ENCODE measurements around the gene NSMCE4A. TPM values are rescaled to one million over a fixed set of nuclear protein-coding genes. Genes with fewer than 3 reads are reported as not detected.
A peak's percentile ranks its signal among the peaks of the same experiment; 100 is the strongest.
"Not testable (repeated sequence)": the region's sequence is repeated elsewhere in the genome, so short reads cannot be mapped to it uniquely, and the experiment has no call there.

NSMCE4A gene
- total RNA-seq, 3 donors from 2014 or later = 81.0 to 85.2 (median 82.3) TPM

DNA sequence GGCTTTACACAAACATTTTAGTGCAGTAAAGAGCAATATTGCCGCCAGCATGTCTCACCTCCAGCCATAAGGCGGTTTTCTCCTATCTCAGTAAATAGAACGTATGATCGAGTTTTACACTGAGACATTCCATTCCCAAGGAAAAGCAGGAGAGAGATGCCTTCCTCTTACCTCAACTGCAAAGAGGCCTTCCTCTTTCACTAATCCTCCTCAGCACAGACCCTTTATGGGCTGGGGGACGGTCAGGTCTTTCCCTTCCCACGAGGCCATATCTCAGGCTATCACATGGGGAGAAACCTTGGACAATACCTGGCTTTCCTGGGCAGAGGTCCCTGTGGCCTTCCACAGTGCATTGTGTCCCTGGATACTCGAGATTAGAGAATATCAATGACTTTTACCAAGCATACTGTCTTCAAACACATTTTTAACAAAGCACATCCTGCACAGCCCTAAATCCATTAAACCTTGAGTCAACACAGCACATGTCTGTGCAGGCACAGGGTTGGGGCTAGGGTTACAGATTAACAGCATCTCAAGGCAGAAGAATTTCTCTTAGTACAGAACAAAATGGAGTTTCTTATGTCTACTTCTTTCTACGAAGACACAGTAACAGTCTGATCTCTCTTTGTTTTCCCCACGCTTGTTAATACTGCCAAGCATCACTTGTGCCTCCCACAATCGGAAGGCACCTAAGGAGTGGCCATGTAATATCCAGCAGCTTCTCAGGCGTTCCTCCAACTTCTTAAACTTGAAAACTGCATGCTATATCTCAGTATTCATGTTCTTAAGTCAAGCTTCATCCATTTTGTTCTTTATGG is 44.5 kb downstream of the NSMCE4A start:
- peaks cover 25% of the 10 kb centered on the region for H3K4me1 Mint-ChIP-seq (ENCODE audit: low read depth)
- H3K36me3 Mint-ChIP-seq (ENCODE audit: insufficient read depth); DNase-seq; H3K9me3 Mint-ChIP-seq; H3K27me3 Mint-ChIP-seq (ENCODE audit: low read depth); ATAC-seq: not testable (repeated sequence)
- peak overlapping the region; percentile 93 for H3K4me3 Mint-ChIP-seq

DNA sequence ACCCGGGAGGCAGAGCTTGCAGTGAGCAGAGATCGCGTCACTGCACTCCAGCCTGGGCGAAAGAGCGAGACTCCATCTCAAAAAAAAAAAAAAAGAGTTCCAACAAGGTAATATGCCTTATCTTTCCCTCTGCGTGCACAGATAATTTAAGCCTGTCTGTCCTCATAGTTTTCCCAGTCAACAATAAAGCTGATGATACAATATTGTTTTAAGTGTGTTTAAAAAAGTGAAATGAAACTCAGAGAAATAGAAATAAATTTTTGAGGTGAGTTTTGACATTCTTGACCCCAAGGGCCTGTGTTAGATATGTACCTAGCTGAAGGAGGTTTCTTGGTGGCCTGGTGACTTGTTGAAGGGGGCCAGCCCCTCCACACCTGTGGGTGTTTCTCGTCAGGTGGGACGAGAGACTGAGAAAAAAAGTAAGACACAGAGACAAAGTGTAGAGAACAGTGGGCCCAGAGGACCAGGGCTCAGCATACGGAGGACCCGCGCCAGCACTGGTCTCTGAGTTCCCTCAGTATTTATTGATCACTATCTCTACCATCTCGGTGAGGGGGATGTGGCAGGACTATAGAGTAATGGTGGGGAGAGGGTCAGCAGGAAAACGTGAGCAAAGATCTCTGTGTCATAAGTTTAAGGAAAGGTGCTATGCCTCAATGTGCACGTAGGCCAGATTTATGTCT is 45.3 kb downstream of the NSMCE4A start:
- not testable (repeated sequence) for DNase-seq; H3K36me3 Mint-ChIP-seq (ENCODE audit: insufficient read depth); ATAC-seq; H3K27me3 Mint-ChIP-seq (ENCODE audit: low read depth); H3K9me3 Mint-ChIP-seq
- Mint-ChIP-seq H3K4me1 (ENCODE audit: low read depth) (peaks cover 28% of the 10 kb centered on the region), H3K4me3 (peak overlapping the region; percentile 93)

DNA sequence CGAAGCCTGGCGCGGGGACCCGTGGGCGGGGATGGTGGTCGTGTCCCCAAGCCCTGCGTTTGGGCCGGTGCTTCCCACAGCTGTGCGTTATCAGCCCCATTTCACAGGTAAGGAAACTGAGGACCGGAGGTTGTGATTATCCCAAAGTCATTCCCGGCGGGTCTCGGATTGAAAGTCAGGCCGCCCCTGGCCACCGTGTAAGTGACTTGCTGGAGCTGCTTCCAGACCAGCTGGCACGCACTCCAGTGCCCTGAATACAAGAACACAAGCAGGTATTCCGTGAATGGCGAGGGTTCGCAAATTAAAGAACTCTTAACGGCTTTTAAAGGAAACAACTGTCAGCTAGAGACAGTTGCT is 46.5 kb downstream of the NSMCE4A start:
- no peaks in the 10 kb centered on the region for H3K9me3 Mint-ChIP-seq
- peaks cover 28% of the 10 kb centered on the region for H3K4me1 Mint-ChIP-seq (ENCODE audit: low read depth)
- no peak for DNase-seq
- no peaks in the 10 kb centered on the region for H3K27me3 Mint-ChIP-seq (ENCODE audit: low read depth)
- peak overlapping the region; percentile 93 for H3K4me3 Mint-ChIP-seq
- no peak for ATAC-seq
- H3K36me3 Mint-ChIP-seq (ENCODE audit: insufficient read depth) = peaks cover 2% of the 10 kb centered on the region

DNA sequence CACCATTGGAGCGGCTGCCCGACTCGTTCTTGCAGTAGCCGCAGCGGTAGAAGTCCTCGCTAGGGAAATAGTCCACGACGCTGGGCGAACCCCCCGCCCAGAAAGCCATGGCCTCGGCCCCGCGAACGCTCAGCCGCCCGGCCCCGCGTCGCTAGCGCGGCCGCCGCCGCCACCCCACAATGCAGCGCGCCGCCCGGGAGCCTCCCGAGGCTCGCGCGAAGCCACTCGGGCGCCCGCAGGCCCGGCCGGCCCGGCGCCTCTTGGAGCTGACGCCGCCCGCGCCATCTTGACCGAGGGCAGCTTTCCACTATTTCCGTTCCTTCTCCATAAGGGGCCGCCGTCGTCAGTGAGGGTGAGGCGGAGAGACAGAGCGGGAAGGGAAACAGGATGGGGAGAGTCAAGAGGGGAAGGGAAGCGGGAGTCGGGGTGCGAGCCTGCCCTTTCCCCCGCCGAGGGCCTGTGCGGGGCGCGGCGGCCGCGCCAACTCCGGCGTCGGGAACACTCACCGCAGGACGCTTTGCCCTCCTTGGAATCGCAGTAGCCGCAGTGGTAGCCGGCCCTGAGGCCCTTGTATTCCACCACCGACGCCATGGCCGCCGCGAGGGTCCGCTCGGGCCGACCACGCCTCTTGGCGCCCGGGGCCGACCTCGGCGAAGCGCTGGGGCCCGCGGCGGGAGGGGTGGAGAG is 47.0 kb downstream of the NSMCE4A start, which contains the start of gene ATE1:
TSS of gene ATE1 (minus strand) at position 191 of the 687 bp plus-strand sequence. CDS start at position 109, 82 bp downstream.
- Mint-ChIP-seq H3K9me3 (no peaks in the 10 kb centered on the region), H3K27me3 (ENCODE audit: low read depth) (no peaks in the 10 kb centered on the region), H3K4me1 (ENCODE audit: low read depth) (peaks cover 28% of the 10 kb centered on the region), H3K4me3 (peak within 1 kb of the TSS; percentile 93), H3K36me3 (ENCODE audit: insufficient read depth) (peaks cover 3% of the 10 kb centered on the region)
- ATAC-seq = peak; percentile 98
- peak; percentile 73 for DNase-seq

DNA sequence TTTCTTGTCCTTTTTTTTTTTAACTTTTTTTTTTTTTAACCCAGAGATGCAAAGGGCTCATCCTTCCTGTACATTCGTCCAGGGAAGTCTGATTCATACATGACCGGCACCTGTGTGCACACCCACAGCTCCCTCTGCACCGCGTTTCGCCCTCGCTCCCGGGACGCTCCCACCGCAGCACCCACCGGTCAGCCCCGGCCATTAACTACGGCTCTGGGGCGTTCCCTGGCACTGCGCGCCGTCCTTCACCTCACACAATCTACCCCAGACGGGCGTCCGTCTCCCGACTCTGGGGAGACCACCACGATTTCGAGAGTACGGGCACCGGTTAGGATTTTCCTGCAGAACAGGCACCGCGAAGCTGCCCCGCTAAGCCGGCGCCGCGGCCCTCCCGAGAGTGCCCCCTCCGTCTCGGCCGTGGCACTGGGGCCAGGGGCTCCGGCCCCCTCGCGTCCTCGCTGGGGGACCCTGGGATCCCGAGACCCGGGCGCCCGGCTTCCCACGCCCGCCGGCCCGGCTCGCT is 47.6 kb downstream of the NSMCE4A start:
- Mint-ChIP-seq H3K9me3 (no peaks in the 10 kb centered on the region), H3K4me1 (ENCODE audit: low read depth) (peaks cover 28% of the 10 kb centered on the region), H3K36me3 (ENCODE audit: insufficient read depth) (peaks cover 9% of the 10 kb centered on the region), H3K4me3 (peak overlapping the region; percentile 93), H3K27me3 (ENCODE audit: low read depth) (no peaks in the 10 kb centered on the region)
- ATAC-seq (peak; percentile 41 to 47), DNase-seq (peak; percentile 9)

DNA sequence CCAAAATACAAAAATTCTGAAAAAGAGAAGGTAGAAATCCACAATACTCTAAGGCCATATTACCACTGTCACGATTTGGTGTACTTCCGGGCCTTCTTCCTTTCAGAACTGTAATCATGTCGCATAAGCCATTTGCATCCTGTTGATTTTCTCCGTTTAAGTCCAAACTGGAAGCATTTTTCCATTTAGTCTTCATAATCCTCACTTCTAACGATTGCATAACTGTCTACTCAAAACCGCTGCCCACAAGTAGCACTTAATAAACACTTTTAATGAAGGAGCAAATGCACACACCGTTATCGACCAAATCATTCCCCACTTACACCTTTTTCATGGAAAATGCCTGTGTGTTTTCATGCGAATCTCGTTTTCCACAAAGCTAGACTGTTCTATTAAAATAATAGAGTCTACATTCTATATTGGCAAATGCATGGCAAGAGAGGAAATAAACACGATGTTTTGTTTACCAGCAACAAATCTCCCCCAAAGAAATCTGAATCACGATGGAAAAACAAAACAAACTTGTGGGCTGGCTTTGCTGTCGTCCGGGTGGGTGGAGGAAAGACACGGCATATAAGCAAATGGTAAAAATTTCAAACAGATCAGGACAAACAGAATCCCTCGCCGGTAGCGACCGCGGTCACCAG is 48.2 kb downstream of the NSMCE4A start:
- H3K27me3 Mint-ChIP-seq (ENCODE audit: low read depth) = no peaks in the 10 kb centered on the region
- DNase-seq = no peak
- peaks cover 9% of the 10 kb centered on the region for H3K36me3 Mint-ChIP-seq (ENCODE audit: insufficient read depth)
- no peak for ATAC-seq
- no peaks in the 10 kb centered on the region for H3K9me3 Mint-ChIP-seq
- peak overlapping the region; percentile 93 for H3K4me3 Mint-ChIP-seq
- H3K4me1 Mint-ChIP-seq (ENCODE audit: low read depth) = peaks cover 28% of the 10 kb centered on the region

DNA sequence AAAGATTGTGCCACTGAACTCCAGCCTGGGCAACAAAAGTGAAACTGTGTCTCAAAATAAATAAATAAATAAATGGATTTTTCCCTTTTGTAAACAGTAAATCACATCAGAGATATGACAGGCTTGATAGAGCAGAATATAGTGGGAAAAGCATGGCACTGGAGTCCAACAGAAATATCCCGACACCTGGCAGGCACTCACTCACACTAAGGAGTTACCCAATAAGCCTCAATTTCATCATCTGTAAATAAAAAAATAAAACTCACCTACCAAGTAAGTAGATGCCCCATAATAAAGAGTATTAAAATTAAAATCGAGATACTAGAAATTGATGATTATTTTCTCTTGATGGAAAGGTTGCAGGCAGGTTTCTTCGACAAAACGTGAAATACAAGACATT is 48.9 kb downstream of the NSMCE4A start:
- DNase-seq (no peak), ATAC-seq (no peak)
- Mint-ChIP-seq H3K36me3 (ENCODE audit: insufficient read depth) (peaks cover 12% of the 10 kb centered on the region), H3K4me1 (ENCODE audit: low read depth) (peaks cover 28% of the 10 kb centered on the region), H3K27me3 (ENCODE audit: low read depth) (no peaks in the 10 kb centered on the region), H3K4me3 (peak overlapping the region; percentile 26), H3K9me3 (no peaks in the 10 kb centered on the region)

DNA sequence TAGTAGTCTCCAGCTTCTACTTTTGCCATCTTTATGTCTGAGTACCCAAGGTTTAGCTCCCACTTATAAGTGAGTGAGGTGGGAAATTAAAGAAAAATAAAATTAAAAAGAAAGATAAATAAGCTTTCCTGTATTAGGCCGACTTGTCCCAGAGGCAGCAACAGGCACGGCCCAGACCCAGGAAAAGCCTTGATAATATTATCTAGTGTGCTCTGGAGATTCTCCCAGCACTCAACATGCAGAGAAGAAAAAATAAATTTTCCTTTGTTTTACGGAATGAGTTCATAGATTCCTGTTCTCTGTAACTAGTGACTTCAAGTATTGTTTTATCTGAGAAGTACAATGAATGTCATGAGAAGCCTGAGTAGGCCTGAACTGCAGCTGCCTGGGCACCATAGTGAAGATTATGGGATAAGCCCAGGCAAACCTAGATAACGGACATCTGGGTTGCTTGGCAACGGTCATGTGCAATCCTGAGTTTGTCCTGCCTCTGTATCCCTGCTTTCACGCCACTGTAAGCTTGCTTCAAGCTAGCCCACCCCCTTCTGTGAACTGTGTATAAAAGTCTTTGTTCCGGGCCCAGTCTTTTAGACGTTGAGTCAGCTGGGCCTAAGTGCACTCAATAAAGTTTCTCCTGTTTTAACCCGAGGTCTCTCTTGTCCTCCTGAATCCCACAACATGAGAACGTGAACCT is 53.6 kb downstream of the NSMCE4A start:
- Mint-ChIP-seq H3K4me1 (ENCODE audit: low read depth) (peaks cover 5% of the 10 kb centered on the region), H3K27me3 (ENCODE audit: low read depth) (no peaks in the 10 kb centered on the region), H3K9me3 (no peaks in the 10 kb centered on the region), H3K4me3 (no peak overlapping the region), H3K36me3 (ENCODE audit: insufficient read depth) (peaks cover 20% of the 10 kb centered on the region)
- ATAC-seq (no peak), DNase-seq (no peak)

DNA sequence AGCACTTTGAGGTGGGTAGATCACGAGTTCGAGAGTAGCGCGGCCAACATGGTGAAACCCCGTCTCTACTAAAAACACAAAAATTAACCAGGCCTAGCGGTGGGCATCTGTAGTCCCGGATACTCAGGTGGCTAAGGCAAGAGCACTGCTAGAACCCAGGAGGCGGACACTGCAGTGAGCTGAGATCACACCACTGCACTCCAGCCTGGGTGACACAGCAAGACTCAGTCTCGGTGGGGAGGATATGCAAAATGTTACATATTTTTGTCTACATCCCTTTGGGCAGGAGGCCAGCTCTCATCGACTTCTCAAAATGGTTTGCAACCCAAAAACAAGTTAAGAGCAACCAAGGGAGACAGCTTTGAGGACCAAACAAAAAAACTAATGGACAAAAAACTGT is 55.4 kb downstream of the NSMCE4A start:
- H3K27me3 Mint-ChIP-seq (ENCODE audit: low read depth) = no peaks in the 10 kb centered on the region
- DNase-seq (no peak), ATAC-seq (no peak)

DNA sequence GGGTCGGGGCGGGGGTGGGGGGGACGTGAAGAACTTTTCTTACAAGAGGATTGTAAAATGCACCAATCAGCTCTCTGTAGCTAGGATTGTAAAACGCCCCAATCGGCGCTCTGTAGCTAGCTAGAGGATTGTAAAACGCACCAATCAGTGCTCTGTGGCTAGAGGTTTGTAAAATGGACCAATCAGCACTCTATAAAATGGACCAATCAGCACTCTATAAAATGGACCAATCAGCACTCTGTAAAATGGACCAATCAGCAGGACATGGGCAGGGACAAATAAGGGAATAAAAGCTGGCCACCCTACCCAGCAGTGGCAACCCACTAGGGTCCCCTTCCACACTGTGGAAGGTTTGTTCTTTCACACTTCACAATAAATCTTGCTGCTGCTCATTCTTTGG is 56.2 kb downstream of the NSMCE4A start:
- H3K9me3 Mint-ChIP-seq; ATAC-seq; H3K4me1 Mint-ChIP-seq (ENCODE audit: low read depth); H3K27me3 Mint-ChIP-seq (ENCODE audit: low read depth); DNase-seq; H3K4me3 Mint-ChIP-seq: not testable (repeated sequence)
- H3K36me3 Mint-ChIP-seq (ENCODE audit: insufficient read depth) = peaks cover 26% of the 10 kb centered on the region

More for the DNA sequence above, 55.4 kb downstream of the NSMCE4A start:
- Mint-ChIP-seq H3K9me3 (no peaks in the 10 kb centered on the region), H3K4me1 (ENCODE audit: low read depth) (no peaks in the 10 kb centered on the region), H3K4me3 (no peak overlapping the region), H3K36me3 (ENCODE audit: insufficient read depth) (peaks cover 25% of the 10 kb centered on the region)

DNA sequence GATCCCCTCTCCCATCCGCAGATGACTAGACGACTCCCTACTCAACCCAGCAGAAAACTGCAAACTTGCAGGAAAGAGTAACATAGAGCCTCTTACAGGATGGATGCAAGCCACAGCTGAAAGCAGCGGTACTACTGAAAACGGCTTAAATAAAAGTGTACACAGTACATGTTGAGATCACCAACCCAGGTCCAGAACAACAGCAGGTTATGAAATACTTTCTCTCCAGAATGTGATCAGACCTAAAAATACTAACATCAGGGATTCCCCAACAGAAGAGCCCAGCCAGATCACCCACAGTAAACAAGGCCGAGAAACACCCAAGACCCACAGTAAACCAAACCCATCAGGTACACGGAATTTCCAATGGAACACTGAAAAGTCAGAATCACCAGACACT is 60.4 kb downstream of the NSMCE4A start:
- Mint-ChIP-seq H3K9me3 (no peaks in the 10 kb centered on the region), H3K4me1 (ENCODE audit: low read depth) (peaks cover 4% of the 10 kb centered on the region), H3K36me3 (ENCODE audit: insufficient read depth) (peaks cover 23% of the 10 kb centered on the region), H3K4me3 (no peak overlapping the region), H3K27me3 (ENCODE audit: low read depth) (no peaks in the 10 kb centered on the region)
- ATAC-seq (no peak), DNase-seq (no peak)

DNA sequence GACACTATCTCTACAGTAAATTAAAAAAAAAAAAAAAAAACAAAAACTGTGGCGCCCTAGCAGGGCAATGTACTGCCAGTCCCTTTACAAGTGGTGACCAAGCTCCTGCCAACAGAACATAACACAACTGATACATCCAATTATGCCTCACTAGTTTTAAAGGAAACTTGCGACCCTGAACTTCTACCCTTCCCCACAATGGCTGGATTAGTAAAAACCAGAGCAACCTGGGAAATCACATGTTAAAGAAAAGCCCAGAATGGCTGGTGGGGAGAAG is 63.7 kb downstream of the NSMCE4A start:
- H3K36me3 Mint-ChIP-seq (ENCODE audit: insufficient read depth) = peaks cover 32% of the 10 kb centered on the region
- peaks cover 4% of the 10 kb centered on the region for H3K4me1 Mint-ChIP-seq (ENCODE audit: low read depth)
- DNase-seq (no peak), ATAC-seq (no peak)
- no peaks in the 10 kb centered on the region for H3K27me3 Mint-ChIP-seq (ENCODE audit: low read depth)
- no peaks in the 10 kb centered on the region for H3K9me3 Mint-ChIP-seq
- no peak overlapping the region for H3K4me3 Mint-ChIP-seq

DNA sequence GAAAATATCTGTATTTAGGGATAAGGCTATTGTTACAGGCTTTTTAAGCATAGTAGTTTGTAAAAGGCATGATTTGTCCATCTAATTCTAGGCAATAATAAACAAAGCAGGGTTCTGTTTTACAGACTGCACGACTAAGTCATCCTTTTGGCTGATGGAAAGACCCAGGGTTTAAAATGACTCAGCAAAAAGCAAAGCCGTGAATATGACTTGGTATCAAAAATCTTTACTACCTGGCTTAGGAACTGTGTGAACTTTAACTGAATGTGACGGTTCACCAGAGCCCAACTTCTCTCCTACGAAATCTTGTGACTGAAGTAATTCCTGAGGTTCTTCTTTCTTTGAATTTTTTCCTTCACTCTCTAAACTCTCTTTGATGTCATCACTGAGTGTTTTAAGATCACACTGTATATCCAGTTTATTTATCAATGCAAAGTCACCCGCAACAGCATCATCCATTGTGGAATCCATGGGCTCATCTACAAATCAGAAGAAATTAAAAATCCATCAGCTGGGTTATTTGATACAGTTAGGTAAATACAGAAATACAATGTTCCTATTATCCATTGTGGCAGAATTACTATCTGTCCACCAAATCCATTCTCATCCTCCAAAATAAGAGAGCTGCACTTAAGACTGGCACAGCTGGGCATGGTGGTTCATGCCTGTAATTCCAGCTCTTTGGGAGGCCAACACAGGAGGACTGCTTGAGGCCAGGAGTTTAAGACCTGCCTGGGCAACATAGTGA is 64.2 kb downstream of the NSMCE4A start:
- Mint-ChIP-seq H3K36me3 (ENCODE audit: insufficient read depth) (peaks cover 30% of the 10 kb centered on the region), H3K4me3 (no peak overlapping the region), H3K4me1 (ENCODE audit: low read depth) (peaks cover 4% of the 10 kb centered on the region), H3K9me3 (no peaks in the 10 kb centered on the region), H3K27me3 (ENCODE audit: low read depth) (no peaks in the 10 kb centered on the region)
- ATAC-seq = no peak
- no peak for DNase-seq
